A673 (cell line): ENCODE measurements around the gene PDE4A.

Experiments
- EZH2 ChIP-seq: fragments of 200-600 bp; sonication (generic); IDR thresholded peaks from 2 replicates; pipeline ENCODE4 v1.6.1; 2017; ENCODE audit warnings: borderline replicate concordance, low read depth, mild to moderate bottlenecking, mixed read lengths, antibody characterized with exemption, low read length; ENCODE audit not compliant: poor library complexity, severe bottlenecking
- TF ChIP-seq, protein P1 (sequence below): fragments of 300-800, 200-600 bp; sonication (generic); conservative IDR thresholded peaks from 2 replicates; pipeline ENCODE4 v1.5.1; 2017; ENCODE audit warnings: low read depth, mild to moderate bottlenecking, antibody characterized with exemption, low read length, moderate library complexity, mixed read lengths

GRCh38 chr19:10471909-10472308 lies 51.6 kb downstream of the PDE4A start:
- TF ChIP-seq, protein P1, sequence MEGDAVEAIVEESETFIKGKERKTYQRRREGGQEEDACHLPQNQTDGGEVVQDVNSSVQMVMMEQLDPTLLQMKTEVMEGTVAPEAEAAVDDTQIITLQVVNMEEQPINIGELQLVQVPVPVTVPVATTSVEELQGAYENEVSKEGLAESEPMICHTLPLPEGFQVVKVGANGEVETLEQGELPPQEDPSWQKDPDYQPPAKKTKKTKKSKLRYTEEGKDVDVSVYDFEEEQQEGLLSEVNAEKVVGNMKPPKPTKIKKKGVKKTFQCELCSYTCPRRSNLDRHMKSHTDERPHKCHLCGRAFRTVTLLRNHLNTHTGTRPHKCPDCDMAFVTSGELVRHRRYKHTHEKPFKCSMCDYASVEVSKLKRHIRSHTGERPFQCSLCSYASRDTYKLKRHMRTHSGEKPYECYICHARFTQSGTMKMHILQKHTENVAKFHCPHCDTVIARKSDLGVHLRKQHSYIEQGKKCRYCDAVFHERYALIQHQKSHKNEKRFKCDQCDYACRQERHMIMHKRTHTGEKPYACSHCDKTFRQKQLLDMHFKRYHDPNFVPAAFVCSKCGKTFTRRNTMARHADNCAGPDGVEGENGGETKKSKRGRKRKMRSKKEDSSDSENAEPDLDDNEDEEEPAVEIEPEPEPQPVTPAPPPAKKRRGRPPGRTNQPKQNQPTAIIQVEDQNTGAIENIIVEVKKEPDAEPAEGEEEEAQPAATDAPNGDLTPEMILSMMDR: peak; percentile 68
- TF ChIP-seq EZH2: no peak
